ENCODE results near the gene PRMT7. TPM values are rescaled to one million over a fixed set of nuclear protein-coding genes. Genes with fewer than 3 reads are reported as not detected.

PRMT7 gene
- total RNA-seq, 3 donors from 2014 or later: 60.3 to 66.8 (median 63.0) TPM

- DNase-seq (no peak), ATAC-seq (no peak)
- peaks cover 28% of the 10 kb centered on the region for H3K4me1 Mint-ChIP-seq (ENCODE audit: low read depth)
- H3K9me3 Mint-ChIP-seq: no peaks in the 10 kb centered on the region
- no peaks in the 10 kb centered on the region for H3K36me3 Mint-ChIP-seq (ENCODE audit: insufficient read depth)
- H3K27me3 Mint-ChIP-seq (ENCODE audit: low read depth): peaks cover 2% of the 10 kb centered on the region
- H3K4me3 Mint-ChIP-seq: no peak overlapping the region
These were observed 62.9 kb downstream of the PRMT7 start for GRCh38 chr16:68373528-68374245.

GRCh38 chr16:68374246-68374805, 63.5 kb downstream of the PRMT7 start:
- Mint-ChIP-seq H3K4me1 (ENCODE audit: low read depth) (peaks cover 28% of the 10 kb centered on the region), H3K9me3 (no peaks in the 10 kb centered on the region), H3K36me3 (ENCODE audit: insufficient read depth) (no peaks in the 10 kb centered on the region), H3K4me3 (no peak overlapping the region), H3K27me3 (ENCODE audit: low read depth) (peaks cover 2% of the 10 kb centered on the region)
- DNase-seq: no peak
- no peak for ATAC-seq

GRCh38 chr16:68374961-68375660, 64.3 kb downstream of the PRMT7 start:
- Mint-ChIP-seq H3K36me3 (ENCODE audit: insufficient read depth) (no peaks in the 10 kb centered on the region), H3K9me3 (no peaks in the 10 kb centered on the region), H3K27me3 (ENCODE audit: low read depth) (peaks cover 2% of the 10 kb centered on the region), H3K4me3 (no peak overlapping the region), H3K4me1 (ENCODE audit: low read depth) (peaks cover 28% of the 10 kb centered on the region)
- DNase-seq: no peak
- no peak for ATAC-seq

DNA sequence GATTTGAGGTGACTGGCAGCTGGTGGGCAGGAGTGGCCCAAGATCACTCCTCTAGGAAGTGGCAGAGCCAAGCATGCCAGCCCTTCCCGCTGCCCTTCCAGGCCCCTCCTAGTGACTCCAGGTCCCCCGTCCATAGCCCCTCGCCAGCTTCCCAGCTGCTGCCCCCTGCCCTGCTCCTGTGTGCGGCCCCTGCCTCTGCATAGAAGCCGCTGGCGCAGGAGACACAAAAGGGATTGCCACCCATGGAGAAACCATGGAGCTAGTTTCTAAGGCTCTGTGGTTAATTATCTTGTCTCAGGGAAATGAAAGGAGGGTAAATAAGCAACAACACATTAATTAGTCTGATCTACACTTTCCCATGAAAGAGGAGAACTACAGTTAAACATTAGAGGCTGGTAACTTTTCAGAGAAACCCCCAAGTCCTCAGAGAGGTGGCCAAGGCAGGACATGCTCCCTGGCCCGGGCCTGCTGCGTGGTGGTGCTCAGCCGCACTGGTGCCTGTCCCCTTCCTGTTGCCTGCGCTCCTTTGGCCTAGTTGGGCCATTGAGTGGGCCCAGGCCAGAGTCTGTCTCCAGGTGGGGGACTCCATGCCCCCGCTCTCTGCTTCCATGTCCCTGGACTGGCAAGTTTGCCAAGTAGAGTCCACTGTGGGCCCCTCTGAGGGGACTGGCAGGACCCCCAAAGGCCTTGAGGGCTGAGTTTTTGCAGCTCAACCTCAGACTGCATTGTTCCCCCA, 65.2 kb downstream of the PRMT7 start:
- no peak overlapping the region for H3K4me3 Mint-ChIP-seq
- H3K27me3 Mint-ChIP-seq (ENCODE audit: low read depth): peaks cover 2% of the 10 kb centered on the region
- no peaks in the 10 kb centered on the region for H3K36me3 Mint-ChIP-seq (ENCODE audit: insufficient read depth)
- ATAC-seq: no peak
- no peaks in the 10 kb centered on the region for H3K9me3 Mint-ChIP-seq
- no peak for DNase-seq
- H3K4me1 Mint-ChIP-seq (ENCODE audit: low read depth): peaks cover 23% of the 10 kb centered on the region

GRCh38 chr16:68376590-68376989, 65.8 kb downstream of the PRMT7 start:
- ATAC-seq (no peak), DNase-seq (no peak)
- Mint-ChIP-seq H3K27me3 (ENCODE audit: low read depth) (peaks cover 2% of the 10 kb centered on the region), H3K36me3 (ENCODE audit: insufficient read depth) (no peaks in the 10 kb centered on the region), H3K4me1 (ENCODE audit: low read depth) (peaks cover 22% of the 10 kb centered on the region), H3K9me3 (no peaks in the 10 kb centered on the region), H3K4me3 (no peak overlapping the region)

DNA sequence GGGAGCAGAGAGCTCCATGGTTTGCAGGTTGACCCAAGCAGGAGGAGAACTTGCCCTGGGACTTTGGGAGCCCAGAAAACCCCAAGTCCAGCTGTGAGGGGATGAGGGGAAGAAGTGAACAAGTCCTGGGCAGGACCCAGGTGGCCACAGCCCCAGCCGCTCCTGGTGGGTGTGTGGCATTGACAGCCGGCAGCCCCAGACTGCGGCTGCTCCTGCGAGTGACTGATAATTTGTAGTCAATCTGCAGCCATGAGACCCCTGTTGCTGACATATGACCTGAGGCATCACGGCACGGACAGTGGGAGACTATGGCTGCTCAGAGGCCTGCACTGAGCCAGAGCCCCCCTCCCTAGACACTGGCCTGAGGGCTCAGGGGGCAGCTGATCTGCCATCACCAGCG, 66.4 kb downstream of the PRMT7 start:
- peaks cover 24% of the 10 kb centered on the region for H3K4me1 Mint-ChIP-seq (ENCODE audit: low read depth)
- no peaks in the 10 kb centered on the region for H3K9me3 Mint-ChIP-seq
- DNase-seq (no peak), ATAC-seq (no peak)
- H3K36me3 Mint-ChIP-seq (ENCODE audit: insufficient read depth): no peaks in the 10 kb centered on the region
- H3K27me3 Mint-ChIP-seq (ENCODE audit: low read depth): no peaks in the 10 kb centered on the region
- no peak overlapping the region for H3K4me3 Mint-ChIP-seq

DNA sequence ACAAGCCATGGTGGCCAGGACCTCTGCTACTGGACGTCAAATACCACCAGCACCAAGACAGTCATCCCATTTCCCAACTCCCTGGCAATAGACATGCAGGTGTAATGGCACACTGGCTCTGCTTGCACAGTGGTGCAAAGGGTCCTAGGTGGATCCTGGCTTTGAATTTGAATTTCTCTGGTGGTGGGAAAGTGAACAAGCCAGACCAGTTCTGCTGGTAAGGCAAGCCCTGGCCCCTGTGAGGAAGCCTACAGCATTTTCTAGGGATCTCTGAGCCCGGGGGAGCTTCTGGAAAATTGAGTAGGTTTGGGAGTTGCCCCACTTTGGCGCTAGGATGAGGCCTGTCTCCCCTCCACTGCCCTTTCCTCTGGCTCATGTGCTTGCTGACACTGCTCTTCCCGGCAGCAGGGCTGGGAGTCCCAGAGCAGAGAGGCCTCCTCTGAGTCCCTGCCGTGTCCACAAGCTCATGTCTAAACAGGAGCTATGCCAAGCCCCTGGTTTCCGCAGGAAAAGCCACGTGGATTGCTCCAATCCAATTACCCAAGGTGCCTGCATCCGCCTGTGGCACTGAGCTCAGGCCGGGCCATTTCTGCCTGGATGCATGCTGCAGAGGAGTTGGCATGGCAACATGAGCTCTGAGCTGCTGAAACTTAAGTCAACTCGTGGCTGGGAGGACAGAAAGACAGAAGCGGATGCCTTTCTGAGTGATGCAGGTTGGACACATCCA, 67.0 kb downstream of the PRMT7 start:
- Mint-ChIP-seq H3K4me3 (no peak overlapping the region), H3K9me3 (no peaks in the 10 kb centered on the region), H3K36me3 (ENCODE audit: insufficient read depth) (no peaks in the 10 kb centered on the region), H3K4me1 (ENCODE audit: low read depth) (peaks cover 26% of the 10 kb centered on the region), H3K27me3 (ENCODE audit: low read depth) (no peaks in the 10 kb centered on the region)
- DNase-seq (no peak), ATAC-seq (no peak)

GRCh38 chr16:68378436-68379415, 67.9 kb downstream of the PRMT7 start:
- Mint-ChIP-seq H3K27me3 (ENCODE audit: low read depth) (no peaks in the 10 kb centered on the region), H3K4me3 (no peak overlapping the region), H3K36me3 (ENCODE audit: insufficient read depth) (no peaks in the 10 kb centered on the region), H3K4me1 (ENCODE audit: low read depth) (peaks cover 28% of the 10 kb centered on the region), H3K9me3 (no peaks in the 10 kb centered on the region)
- ATAC-seq (no peak), DNase-seq (no peak)

DNA sequence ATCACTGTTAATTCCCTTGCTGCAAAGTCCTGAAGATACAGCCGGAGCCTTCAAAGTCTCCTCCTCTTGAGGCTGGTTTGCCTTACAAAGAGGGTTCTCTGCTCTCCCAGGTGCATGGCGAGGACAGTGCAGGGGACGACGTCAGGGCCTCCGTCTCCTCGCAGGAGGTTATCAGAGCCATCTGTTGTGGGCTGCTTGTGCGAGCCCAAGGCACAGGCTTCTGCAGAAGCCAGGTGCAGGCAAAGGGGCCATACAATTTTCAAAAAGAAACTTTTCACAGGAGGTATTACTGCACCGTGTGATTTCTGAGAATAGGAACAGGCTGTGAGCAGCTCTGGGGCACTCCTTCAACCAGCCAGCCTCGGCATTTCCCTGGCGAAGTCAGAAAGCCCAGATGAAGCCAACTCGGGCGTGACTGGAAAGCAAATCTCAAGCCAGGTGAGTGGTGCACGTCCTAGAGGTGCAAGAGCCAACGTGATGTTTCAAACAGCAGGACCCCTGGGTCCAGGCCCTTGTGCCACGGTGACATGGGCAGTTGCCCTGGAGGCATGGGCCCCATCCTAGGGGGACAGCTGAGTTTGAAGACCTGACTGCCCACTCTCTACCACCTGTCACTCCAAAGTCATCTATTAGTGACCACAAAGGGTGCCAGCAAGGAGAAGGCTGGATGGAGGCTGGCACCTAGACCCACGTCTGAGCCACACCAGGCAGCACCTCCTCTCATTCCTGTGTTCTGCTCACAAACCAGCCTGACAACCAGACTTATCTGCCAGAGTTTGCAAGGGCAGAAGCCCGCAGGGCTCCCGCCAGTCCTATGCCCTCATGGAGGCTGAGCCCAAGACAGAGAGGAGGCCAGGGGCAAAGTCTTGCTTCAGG, 68.9 kb downstream of the PRMT7 start:
- DNase-seq (no peak), ATAC-seq (peak; percentile 23 to 28)
- peaks cover 31% of the 10 kb centered on the region for H3K4me1 Mint-ChIP-seq (ENCODE audit: low read depth)
- no peak overlapping the region for H3K4me3 Mint-ChIP-seq
- H3K27me3 Mint-ChIP-seq (ENCODE audit: low read depth): no peaks in the 10 kb centered on the region
- no peaks in the 10 kb centered on the region for H3K36me3 Mint-ChIP-seq (ENCODE audit: insufficient read depth)
- no peaks in the 10 kb centered on the region for H3K9me3 Mint-ChIP-seq

DNA sequence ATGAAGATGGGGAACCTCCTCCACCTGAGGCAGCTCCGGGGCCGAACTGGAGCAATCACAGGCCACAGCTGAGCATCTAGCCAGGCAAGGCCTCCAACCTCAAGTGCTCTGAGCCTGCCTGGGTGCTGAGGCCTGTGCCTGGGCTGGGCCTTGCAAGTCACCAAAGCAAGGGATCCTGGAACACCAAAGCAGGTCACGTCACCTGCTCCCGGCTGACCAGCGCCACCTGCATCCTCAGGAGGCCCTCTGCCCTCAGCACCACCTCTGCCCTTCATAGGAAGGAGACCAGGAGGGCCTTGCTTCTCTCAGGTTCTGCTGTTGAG, 69.5 kb downstream of the PRMT7 start:
- Mint-ChIP-seq H3K27me3 (ENCODE audit: low read depth) (no peaks in the 10 kb centered on the region), H3K36me3 (ENCODE audit: insufficient read depth) (no peaks in the 10 kb centered on the region), H3K9me3 (no peaks in the 10 kb centered on the region), H3K4me3 (no peak overlapping the region), H3K4me1 (ENCODE audit: low read depth) (peaks cover 32% of the 10 kb centered on the region)
- no peak for ATAC-seq
- DNase-seq: no peak

- DNase-seq: no peak
- H3K4me1 Mint-ChIP-seq (ENCODE audit: low read depth): peaks cover 32% of the 10 kb centered on the region
- no peaks in the 10 kb centered on the region for H3K27me3 Mint-ChIP-seq (ENCODE audit: low read depth)
- no peaks in the 10 kb centered on the region for H3K36me3 Mint-ChIP-seq (ENCODE audit: insufficient read depth)
- no peak for ATAC-seq
- no peaks in the 10 kb centered on the region for H3K9me3 Mint-ChIP-seq
- H3K4me3 Mint-ChIP-seq: no peak overlapping the region
These were observed 70.0 kb downstream of the PRMT7 start for GRCh38 chr16:68380676-68381362.

GRCh38 chr16:68381363-68381724, 70.5 kb downstream of the PRMT7 start:
- H3K4me1 Mint-ChIP-seq (ENCODE audit: low read depth): peaks cover 32% of the 10 kb centered on the region
- H3K27me3 Mint-ChIP-seq (ENCODE audit: low read depth): no peaks in the 10 kb centered on the region
- no peaks in the 10 kb centered on the region for H3K9me3 Mint-ChIP-seq
- H3K4me3 Mint-ChIP-seq: no peak overlapping the region
- no peaks in the 10 kb centered on the region for H3K36me3 Mint-ChIP-seq (ENCODE audit: insufficient read depth)
- ATAC-seq (no peak), DNase-seq (no peak)

Measured in activated T-cell treated with anti-CD3 and anti-CD28 coated beads, Interleukin-2, amount 50 U/mL, for 4 hours (primary cell).